Epithelial cell of proximal tubule (primary cell): ENCODE results near the gene MSH4. TPM values are rescaled to one million over a fixed set of nuclear protein-coding genes. Genes with fewer than 3 reads are reported as not detected.

Experiments
- DNase-seq: peaks from one replicate; pipeline ENCODE4 v3.0.0-alpha.2; 2011; ENCODE audit warnings: low read depth
- H3K4me3 ChIP-seq: 2 replicates; pipeline ENCODE4 v1.5.1; 2011; ENCODE audit warnings: low read depth, mild to moderate bottlenecking, low read length
- CTCF ChIP-seq: conservative IDR thresholded peaks from 2 replicates; pipeline ENCODE4 v1.5.1; 2012; ENCODE audit warnings: low read depth, mild to moderate bottlenecking, low read length
- total RNA-seq: library from RNA; depleted of rRNA; stranded (reverse); fragments of >200 nt; gene quantifications from 2 replicates; pipeline ENCODE4 v1.2.3, GENCODE V29; 2015

MSH4 gene
- total RNA-seq, 1 donor from 2014 or later, result 0.75 TPM

- DNase-seq, result no peak
- H3K4me3 ChIP-seq, result no peak overlapping the region
- no peak for TF ChIP-seq CTCF
Measured at GRCh38 chr1:75952016-75952415, 155.3 kb downstream of the MSH4 start.

- DNase-seq, result peak; percentile 79
- no peak overlapping the region for H3K4me3 ChIP-seq
- no peak for TF ChIP-seq CTCF
Measured at GRCh38 chr1:75953461-75953860, 156.8 kb downstream of the MSH4 start.

GRCh38 chr1:75954586-75954985, 157.9 kb downstream of the MSH4 start:
- DNase-seq, result peak; percentile 16
- TF ChIP-seq CTCF, result no peak
- H3K4me3 ChIP-seq, result no peak overlapping the region

Other genes starting within 250 kb of the MSH4 start
- 0.07 and 1.8 TPM in 2 replicates for gene SLC44A5, start 185.8 kb upstream of the MSH4 start, total RNA-seq
- gene ACADM, start 72.2 kb upstream of the MSH4 start, total RNA-seq, result 37.1 and 37.8 TPM in 2 replicates
- gene RABGGTB, start 10.6 kb upstream of the MSH4 start, total RNA-seq, result 51.0 and 61.0 TPM in 2 replicates
- gene ASB17, start 135.5 kb downstream of the MSH4 start, total RNA-seq, result not detected in 2 replicates